Body of pancreas (tissue), 4 donors: ENCODE measurements around the gene STX8.

Source experiments
- POLR2A ChIP-seq, 3 donors: fragments of 450-650 bp; IDR thresholded peaks; one replicate each; pipeline ENCODE4 v1.6.1; 2016; ENCODE audit warnings: antibody characterized with exemption in 3 of 3, mild to moderate bottlenecking in 2 of 3
- TF ChIP-seq, protein P1 (sequence below), 7 experiments: fragments of 450-650 bp in 4 of 7; fragments of 200-600 bp in 3 of 7; sonication (generic) in 3 of 7; IDR thresholded peaks; one replicate each; pipeline ENCODE4 v1.5.1; 2016 to 2019; ENCODE audit warnings: antibody characterized with exemption in 7 of 7

DNA sequence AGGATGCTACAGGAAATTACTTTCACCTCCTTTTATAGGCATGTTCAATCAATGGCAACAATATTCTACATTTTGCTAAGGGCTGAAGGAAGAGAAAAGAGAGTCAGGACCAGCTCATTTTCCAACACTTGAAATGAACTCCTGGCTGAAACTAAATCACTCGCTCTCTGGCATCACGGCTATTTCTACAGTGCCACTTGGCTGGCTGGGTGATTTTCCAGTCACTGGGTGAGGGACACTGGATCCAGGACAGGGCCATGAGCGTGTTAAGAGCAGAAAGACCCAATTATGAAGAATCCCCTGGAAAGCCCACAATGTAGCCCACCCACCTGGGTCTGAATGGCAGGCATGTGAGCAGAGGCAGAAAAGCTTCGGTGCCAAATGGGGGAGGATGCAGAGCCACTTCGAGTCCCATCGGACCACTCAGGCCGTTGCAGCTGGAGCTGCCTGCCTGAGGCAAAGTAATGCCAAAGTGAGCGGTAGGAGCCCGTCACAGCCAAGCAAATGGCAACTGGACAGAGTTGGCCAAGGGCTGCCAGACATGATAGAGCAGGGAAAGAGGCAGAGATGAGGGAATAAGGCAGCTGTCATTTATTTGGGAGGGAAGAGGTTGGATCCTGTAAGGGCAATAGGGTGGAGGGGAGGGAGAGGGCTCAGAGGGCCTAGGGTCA, 246.2 kb downstream of the STX8 start:
- TF ChIP-seq, protein P1, sequence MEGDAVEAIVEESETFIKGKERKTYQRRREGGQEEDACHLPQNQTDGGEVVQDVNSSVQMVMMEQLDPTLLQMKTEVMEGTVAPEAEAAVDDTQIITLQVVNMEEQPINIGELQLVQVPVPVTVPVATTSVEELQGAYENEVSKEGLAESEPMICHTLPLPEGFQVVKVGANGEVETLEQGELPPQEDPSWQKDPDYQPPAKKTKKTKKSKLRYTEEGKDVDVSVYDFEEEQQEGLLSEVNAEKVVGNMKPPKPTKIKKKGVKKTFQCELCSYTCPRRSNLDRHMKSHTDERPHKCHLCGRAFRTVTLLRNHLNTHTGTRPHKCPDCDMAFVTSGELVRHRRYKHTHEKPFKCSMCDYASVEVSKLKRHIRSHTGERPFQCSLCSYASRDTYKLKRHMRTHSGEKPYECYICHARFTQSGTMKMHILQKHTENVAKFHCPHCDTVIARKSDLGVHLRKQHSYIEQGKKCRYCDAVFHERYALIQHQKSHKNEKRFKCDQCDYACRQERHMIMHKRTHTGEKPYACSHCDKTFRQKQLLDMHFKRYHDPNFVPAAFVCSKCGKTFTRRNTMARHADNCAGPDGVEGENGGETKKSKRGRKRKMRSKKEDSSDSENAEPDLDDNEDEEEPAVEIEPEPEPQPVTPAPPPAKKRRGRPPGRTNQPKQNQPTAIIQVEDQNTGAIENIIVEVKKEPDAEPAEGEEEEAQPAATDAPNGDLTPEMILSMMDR (IDR thresholded peaks at IDR 0.05): no peak
- no peak for TF ChIP-seq POLR2A (IDR thresholded peaks at IDR 0.05)
